ENCODE measurements around the gene CIDEC. TPM values are rescaled to one million over a fixed set of nuclear protein-coding genes. Genes with fewer than 3 reads are reported as not detected.

CIDEC gene
- total and polyA plus RNA-seq, 2 donors from 2014 or later, result not detected

- no peak overlapping the region for H3K4me3 ChIP-seq (ENCODE audit: low read length in 3 of 3)
- DNase-seq (no peak), FAIRE-seq (no peak)
- intact Hi-C loops (cut with DNase I), result no loop called here
- peaks cover 0 to 33% (median 9%) of the 10 kb centered on the region in 3 donors for H3K4me1 ChIP-seq (ENCODE audit: control insufficient read depth in 2 of 3, insufficient read depth in 2 of 3, low read depth in 1 of 3, low read length in 3 of 3)
- H3K9me3 ChIP-seq (ENCODE audit: control insufficient read depth in 2 of 3, insufficient read depth in 1 of 3, low read length in 3 of 3), result no peaks in the 10 kb centered on the region
- no peak for TF ChIP-seq CTCF (IDR thresholded peaks at IDR 0.05; ENCODE audit: borderline replicate concordance, extremely low read depth, insufficient read depth)
- no peaks in the 10 kb centered on the region for H3K27me3 ChIP-seq (ENCODE audit: control insufficient read depth, insufficient read depth, low read length)
- no peak overlapping the region for H3K27ac ChIP-seq (ENCODE audit: low read depth in 2 of 2, low read length in 2 of 2)
- no peaks in the 10 kb centered on the region for H3K36me3 ChIP-seq (ENCODE audit: control insufficient read depth in 2 of 3, insufficient read depth in 3 of 3, low read length in 3 of 3)
- H3K9ac ChIP-seq (ENCODE audit: low read length in 3 of 3), result no peak overlapping the region
Observed at GRCh38 chr3:9913601-9914000, 33.5 kb upstream of the CIDEC start.

- H3K4me1 ChIP-seq (ENCODE audit: control insufficient read depth in 2 of 3, insufficient read depth in 2 of 3, low read depth in 1 of 3, low read length in 3 of 3), result peaks cover 0 to 28% (median 12%) of the 10 kb centered on the region in 3 donors
- intact Hi-C loops (cut with DNase I), result no loop called here
- FAIRE-seq, result no peak
Observed at GRCh38 chr3:9912294-9912935, 32.4 kb upstream of the CIDEC start.

GRCh38 chr3:9911863-9912262 lies 31.8 kb upstream of the CIDEC start:
- peaks cover 0 to 25% (median 12%) of the 10 kb centered on the region in 3 donors for H3K4me1 ChIP-seq (ENCODE audit: control insufficient read depth in 2 of 3, insufficient read depth in 2 of 3, low read depth in 1 of 3, low read length in 3 of 3)
- no peak for DNase-seq
- intact Hi-C loops (cut with DNase I), result no loop called here
- H3K9me3 ChIP-seq (ENCODE audit: control insufficient read depth in 2 of 3, insufficient read depth in 1 of 3, low read length in 3 of 3), result no peaks in the 10 kb centered on the region
- no peak overlapping the region for H3K9ac ChIP-seq (ENCODE audit: low read length in 3 of 3)
- H3K27me3 ChIP-seq (ENCODE audit: control insufficient read depth, insufficient read depth, low read length), result no peaks in the 10 kb centered on the region
- no peak overlapping the region for H3K4me3 ChIP-seq (ENCODE audit: low read length in 3 of 3)
- H3K36me3 ChIP-seq (ENCODE audit: control insufficient read depth in 2 of 3, insufficient read depth in 3 of 3, low read length in 3 of 3), result no peaks in the 10 kb centered on the region
- TF ChIP-seq CTCF (IDR thresholded peaks at IDR 0.05; ENCODE audit: borderline replicate concordance, extremely low read depth, insufficient read depth), result no peak
- no peak overlapping the region for H3K27ac ChIP-seq (ENCODE audit: low read depth in 2 of 2, low read length in 2 of 2)
- FAIRE-seq, result no peak

More at GRCh38 chr3:9912294-9912935, 32.4 kb upstream of the CIDEC start:
- Histone ChIP-seq H3K27me3 (ENCODE audit: control insufficient read depth, insufficient read depth, low read length) (no peaks in the 10 kb centered on the region), H3K4me3 (ENCODE audit: low read length in 3 of 3) (no peak overlapping the region), H3K9me3 (ENCODE audit: control insufficient read depth in 2 of 3, insufficient read depth in 1 of 3, low read length in 3 of 3) (no peaks in the 10 kb centered on the region), H3K9ac (ENCODE audit: low read length in 3 of 3) (no peak overlapping the region), H3K27ac (ENCODE audit: low read depth in 2 of 2, low read length in 2 of 2) (no peak overlapping the region), H3K36me3 (ENCODE audit: control insufficient read depth in 2 of 3, insufficient read depth in 3 of 3, low read length in 3 of 3) (no peaks in the 10 kb centered on the region)
- TF ChIP-seq CTCF (IDR thresholded peaks at IDR 0.05; ENCODE audit: borderline replicate concordance, extremely low read depth, insufficient read depth), result no peak
- no peak for DNase-seq
